Uterus (tissue), 2 donors: ENCODE measurements around the gene SEC22A.

Experiments
- POLR2A ChIP-seq, 2 donors: fragments of 450-650 bp; IDR thresholded peaks; one replicate each; pipeline ENCODE4 v1.6.1; 2016; ENCODE audit warnings: antibody characterized with exemption in 2 of 2, mild to moderate bottlenecking in 1 of 2, moderate library complexity in 1 of 2
- TF ChIP-seq, protein P1 (sequence below), 4 experiments: fragments of 200-600 bp in 2 of 4; fragments of 450-650 bp in 2 of 4; sonication (generic) in 2 of 4; IDR thresholded peaks; one replicate each; pipeline ENCODE4 v1.5.1; 2016 to 2019; ENCODE audit warnings: antibody characterized with exemption in 4 of 4, mild to moderate bottlenecking in 2 of 4, moderate library complexity in 1 of 4

DNA sequence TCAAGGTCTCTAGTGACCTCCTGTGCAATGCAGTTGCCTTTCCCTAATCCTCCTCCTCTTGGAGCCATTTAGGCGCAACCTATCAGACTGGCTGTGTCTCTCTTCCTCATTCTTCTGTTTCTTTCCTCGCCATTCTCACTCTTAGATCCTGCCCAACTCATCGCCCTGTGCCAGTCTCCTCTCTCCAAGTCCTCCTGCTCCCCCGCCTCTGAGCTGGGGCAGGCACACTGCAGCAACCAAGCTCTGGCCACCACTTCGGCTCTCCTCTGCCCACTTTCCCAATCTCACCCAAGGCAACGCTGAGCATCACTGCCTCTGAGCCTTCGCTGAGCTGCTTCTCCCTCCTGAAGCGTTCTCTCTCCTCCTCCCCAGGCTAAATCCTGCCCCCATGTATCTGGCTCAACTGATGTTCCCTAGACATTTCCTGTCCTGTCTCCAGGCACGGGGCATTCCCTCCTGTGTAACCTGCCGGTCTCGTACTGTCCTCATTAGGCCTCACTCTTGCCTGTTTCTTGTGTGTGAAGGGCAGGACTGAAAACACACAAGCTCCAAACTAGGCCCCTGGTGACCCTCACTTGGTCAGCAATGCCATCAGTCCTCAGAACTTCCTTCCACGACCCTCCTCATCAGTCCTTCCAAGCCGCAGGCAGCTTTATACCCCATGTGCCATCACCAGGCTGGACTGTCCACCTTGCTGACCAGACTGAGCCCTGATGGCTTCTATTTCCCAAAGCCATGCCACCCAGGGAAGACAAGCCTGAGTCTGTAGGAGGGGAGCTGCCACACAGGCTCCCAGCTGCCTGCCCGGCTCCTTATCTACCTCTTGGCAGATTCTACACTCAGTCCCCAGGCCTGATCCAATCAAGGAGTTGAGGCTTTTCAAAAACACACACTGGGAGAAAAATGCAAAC is 85.6 kb downstream of the SEC22A start:
- TF ChIP-seq, protein P1, sequence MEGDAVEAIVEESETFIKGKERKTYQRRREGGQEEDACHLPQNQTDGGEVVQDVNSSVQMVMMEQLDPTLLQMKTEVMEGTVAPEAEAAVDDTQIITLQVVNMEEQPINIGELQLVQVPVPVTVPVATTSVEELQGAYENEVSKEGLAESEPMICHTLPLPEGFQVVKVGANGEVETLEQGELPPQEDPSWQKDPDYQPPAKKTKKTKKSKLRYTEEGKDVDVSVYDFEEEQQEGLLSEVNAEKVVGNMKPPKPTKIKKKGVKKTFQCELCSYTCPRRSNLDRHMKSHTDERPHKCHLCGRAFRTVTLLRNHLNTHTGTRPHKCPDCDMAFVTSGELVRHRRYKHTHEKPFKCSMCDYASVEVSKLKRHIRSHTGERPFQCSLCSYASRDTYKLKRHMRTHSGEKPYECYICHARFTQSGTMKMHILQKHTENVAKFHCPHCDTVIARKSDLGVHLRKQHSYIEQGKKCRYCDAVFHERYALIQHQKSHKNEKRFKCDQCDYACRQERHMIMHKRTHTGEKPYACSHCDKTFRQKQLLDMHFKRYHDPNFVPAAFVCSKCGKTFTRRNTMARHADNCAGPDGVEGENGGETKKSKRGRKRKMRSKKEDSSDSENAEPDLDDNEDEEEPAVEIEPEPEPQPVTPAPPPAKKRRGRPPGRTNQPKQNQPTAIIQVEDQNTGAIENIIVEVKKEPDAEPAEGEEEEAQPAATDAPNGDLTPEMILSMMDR (IDR thresholded peaks at IDR 0.05) = no peak
- TF ChIP-seq POLR2A (IDR thresholded peaks at IDR 0.05) = no peak
